GM18909 (cell line): ENCODE data around the gene ARHGEF2.

ENCODE experiments used
- ATAC-seq: cut with Tn5 transposase; IDR thresholded peaks from one replicate; pipeline ENCODE4 v1.9.1; 2021; ENCODE audit warnings: mild to moderate bottlenecking; ENCODE audit not compliant: unreplicated experiment, poor library complexity

The ARHGEF2 gene

GRCh38 chr1:155973723-155974122 is 4.6 kb downstream of the ARHGEF2 start:
- ATAC-seq, result no peak

- ATAC-seq, result no peak
Observed at GRCh38 chr1:155971910-155972809, 6.2 kb downstream of the ARHGEF2 start.

GRCh38 chr1:155970531-155971167 is 7.7 kb downstream of the ARHGEF2 start:
- peak; percentile 61 for ATAC-seq

GRCh38 chr1:155969377-155969791 is 9.0 kb downstream of the ARHGEF2 start:
- no peak for ATAC-seq

- ATAC-seq, result no peak
Observed at GRCh38 chr1:155968670-155969069, 9.7 kb downstream of the ARHGEF2 start.

GRCh38 chr1:155968051-155968400 is 10.3 kb downstream of the ARHGEF2 start:
- no peak for ATAC-seq

GRCh38 chr1:155967341-155968050 is 10.9 kb downstream of the ARHGEF2 start:
- no peak for ATAC-seq

- ATAC-seq, result no peak
Observed at GRCh38 chr1:155966750-155967149, 11.6 kb downstream of the ARHGEF2 start.

GRCh38 chr1:155966135-155966534 is 12.2 kb downstream of the ARHGEF2 start:
- ATAC-seq, result no peak

- ATAC-seq, result no peak
Observed at GRCh38 chr1:155964193-155964592, 14.2 kb downstream of the ARHGEF2 start.

GRCh38 chr1:155962599-155963211 is 15.6 kb downstream of the ARHGEF2 start:
- ATAC-seq, result no peak

- no peak for ATAC-seq
Observed at GRCh38 chr1:155961937-155962336, 16.4 kb downstream of the ARHGEF2 start.

- ATAC-seq, result no peak
Observed at GRCh38 chr1:155960081-155960745, 18.1 kb downstream of the ARHGEF2 start.

GRCh38 chr1:155957411-155957915 is 20.9 kb downstream of the ARHGEF2 start:
- no peak for ATAC-seq

- no peak for ATAC-seq
Observed at GRCh38 chr1:155954645-155955044, 23.7 kb downstream of the ARHGEF2 start.

- ATAC-seq, result no peak
Observed at GRCh38 chr1:155952505-155952890, 25.8 kb downstream of the ARHGEF2 start.

GRCh38 chr1:155951753-155952504 is 26.4 kb downstream of the ARHGEF2 start:
- no peak for ATAC-seq

- no peak for ATAC-seq
Observed at GRCh38 chr1:155950829-155951228, 27.5 kb downstream of the ARHGEF2 start.

- no peak for ATAC-seq
Observed at GRCh38 chr1:155947741-155948140, 30.6 kb downstream of the ARHGEF2 start.
